Measurements from ENCODE around the gene PADI4. TPM values are rescaled to one million over a fixed set of nuclear protein-coding genes. Genes with fewer than 3 reads are reported as not detected.

Gene PADI4
- total RNA-seq, 1 experiment from 2014 or later, result not detected

DNA sequence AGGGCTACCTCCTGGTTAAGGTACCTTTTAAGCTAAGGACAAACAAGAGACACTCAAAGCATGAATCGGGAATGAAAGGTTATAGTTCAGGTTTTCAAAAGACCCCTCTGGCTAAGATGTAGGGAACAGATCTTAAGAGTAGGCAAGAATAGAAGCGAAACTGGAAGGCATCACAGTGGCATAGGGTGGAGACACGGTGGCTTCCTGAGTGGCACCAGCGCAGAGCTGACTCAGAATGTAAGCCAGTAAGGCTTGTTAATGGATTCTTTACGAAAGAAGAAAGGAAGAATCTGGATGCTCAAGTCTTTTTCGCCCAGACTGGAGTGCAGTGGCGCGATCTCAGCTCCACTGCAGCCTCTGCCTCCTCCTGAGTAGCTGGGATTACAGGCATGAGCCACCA, 85.2 kb downstream of the PADI4 start:
- intact Hi-C loops (cut with micrococcal nuclease; ENCODE audit: unreplicated experiment), result no loop called here

DNA sequence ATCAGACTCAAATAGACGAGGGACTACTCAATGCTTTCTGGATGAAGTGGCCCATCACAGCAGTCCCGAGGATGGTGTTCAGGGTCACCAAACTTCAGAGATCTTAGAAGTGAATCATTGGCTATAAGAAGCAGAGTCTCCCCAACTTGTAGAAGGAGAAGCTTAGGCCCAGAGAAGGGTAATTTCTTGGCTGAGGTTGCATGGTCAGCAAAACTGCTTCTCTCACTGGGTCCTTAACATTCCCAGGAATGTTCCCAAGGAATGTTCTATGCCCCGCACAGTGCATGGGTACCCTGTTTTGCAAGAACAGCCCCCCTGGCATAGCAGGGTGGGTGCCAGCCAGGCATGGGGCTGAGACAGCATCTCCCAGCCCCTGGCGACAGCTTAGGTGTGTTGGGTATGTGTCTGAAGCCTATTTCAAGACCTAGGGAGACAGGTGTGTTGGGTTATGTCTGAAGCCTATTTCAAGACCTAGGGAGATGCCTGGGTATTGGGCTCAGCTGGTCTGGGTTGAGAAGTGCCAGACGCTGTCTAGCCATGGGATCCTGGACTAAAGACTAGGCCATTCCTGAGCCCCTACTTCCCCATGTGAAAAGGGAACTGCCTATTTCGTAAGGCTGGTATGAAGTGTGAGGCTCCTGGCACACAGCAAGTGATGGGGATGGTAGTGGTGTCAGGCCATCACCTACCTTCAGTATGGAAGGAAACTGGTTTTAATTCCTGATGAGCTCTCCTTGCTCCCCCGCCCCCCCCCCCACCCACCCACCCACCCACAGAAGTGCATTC, 90.1 kb downstream of the PADI4 start:
- intact Hi-C loops (cut with micrococcal nuclease; ENCODE audit: unreplicated experiment), result no loop called here
- Mint-ChIP-seq H3K36me3 (ENCODE audit: insufficient read depth, unreplicated experiment) (no peaks in the 10 kb centered on the region), H3K9me3 (ENCODE audit: low read depth, unreplicated experiment) (no peaks in the 10 kb centered on the region), H3K27ac (ENCODE audit: unreplicated experiment) (no peak overlapping the region), H3K4me3 (ENCODE audit: low read depth, unreplicated experiment) (no peak overlapping the region), H3K27me3 (ENCODE audit: unreplicated experiment) (peaks cover 26% of the 10 kb centered on the region), H3K4me1 (ENCODE audit: low read depth, unreplicated experiment) (no peaks in the 10 kb centered on the region)
- BruUV-seq (replicated peaks), result no TSS peak
- CTCF ChIA-PET, result no interaction called here
- TF ChIP-seq, protein P1, sequence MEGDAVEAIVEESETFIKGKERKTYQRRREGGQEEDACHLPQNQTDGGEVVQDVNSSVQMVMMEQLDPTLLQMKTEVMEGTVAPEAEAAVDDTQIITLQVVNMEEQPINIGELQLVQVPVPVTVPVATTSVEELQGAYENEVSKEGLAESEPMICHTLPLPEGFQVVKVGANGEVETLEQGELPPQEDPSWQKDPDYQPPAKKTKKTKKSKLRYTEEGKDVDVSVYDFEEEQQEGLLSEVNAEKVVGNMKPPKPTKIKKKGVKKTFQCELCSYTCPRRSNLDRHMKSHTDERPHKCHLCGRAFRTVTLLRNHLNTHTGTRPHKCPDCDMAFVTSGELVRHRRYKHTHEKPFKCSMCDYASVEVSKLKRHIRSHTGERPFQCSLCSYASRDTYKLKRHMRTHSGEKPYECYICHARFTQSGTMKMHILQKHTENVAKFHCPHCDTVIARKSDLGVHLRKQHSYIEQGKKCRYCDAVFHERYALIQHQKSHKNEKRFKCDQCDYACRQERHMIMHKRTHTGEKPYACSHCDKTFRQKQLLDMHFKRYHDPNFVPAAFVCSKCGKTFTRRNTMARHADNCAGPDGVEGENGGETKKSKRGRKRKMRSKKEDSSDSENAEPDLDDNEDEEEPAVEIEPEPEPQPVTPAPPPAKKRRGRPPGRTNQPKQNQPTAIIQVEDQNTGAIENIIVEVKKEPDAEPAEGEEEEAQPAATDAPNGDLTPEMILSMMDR (IDR thresholded peaks at IDR 0.05; ENCODE audit: unreplicated experiment), result no peak
- DNase-seq, result no peak

More for the DNA sequence above, 85.2 kb downstream of the PADI4 start:
- Mint-ChIP-seq H3K27ac (ENCODE audit: unreplicated experiment) (no peak overlapping the region), H3K9me3 (ENCODE audit: low read depth, unreplicated experiment) (no peaks in the 10 kb centered on the region), H3K36me3 (ENCODE audit: insufficient read depth, unreplicated experiment) (no peaks in the 10 kb centered on the region), H3K4me3 (ENCODE audit: low read depth, unreplicated experiment) (no peak overlapping the region), H3K27me3 (ENCODE audit: unreplicated experiment) (peaks cover 70% of the 10 kb centered on the region), H3K4me1 (ENCODE audit: low read depth, unreplicated experiment) (no peaks in the 10 kb centered on the region)
- CTCF ChIA-PET, result interaction anchor here (0.7 kb wide), 1 partner anchor 25 kb away, joined by 3 read pairs; no protein-coding TSS in a partner anchor
- TF ChIP-seq, protein P1 (IDR thresholded peaks at IDR 0.05; ENCODE audit: unreplicated experiment), result no peak
- BruUV-seq (replicated peaks), result no TSS peak
- no peak for DNase-seq

DNA sequence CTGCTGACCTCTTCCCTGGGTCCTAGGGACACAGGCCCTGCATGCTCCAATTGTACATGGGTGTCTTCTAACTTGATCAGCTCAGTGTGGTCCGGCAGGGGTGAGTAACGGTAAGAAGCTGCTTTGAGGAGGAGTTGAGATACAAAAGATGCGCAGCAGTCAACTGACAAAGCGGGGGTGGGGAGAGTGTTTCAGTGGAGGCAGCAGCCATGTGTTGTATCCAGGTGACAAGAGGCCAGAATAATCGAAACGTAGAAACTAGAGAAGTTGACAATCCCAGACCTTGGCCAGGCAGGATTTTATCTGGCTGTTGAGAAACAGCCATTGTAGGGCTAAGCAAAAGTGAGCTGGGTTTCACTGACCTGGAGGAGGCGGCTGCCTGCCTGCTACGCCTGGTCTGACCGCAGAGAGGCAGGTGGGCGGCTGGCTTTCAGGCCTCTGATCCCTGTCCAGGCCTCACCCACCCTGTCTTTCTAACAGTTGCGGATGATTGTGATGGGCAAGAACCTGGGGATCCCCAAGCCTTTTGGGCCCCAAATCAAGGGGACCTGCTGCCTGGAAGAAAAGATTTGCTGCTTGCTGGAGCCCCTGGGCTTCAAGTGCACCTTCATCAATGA, 92.8 kb downstream of the PADI4 start:
- intact Hi-C loops (cut with micrococcal nuclease; ENCODE audit: unreplicated experiment), result loop anchor here (10.0 kb wide), 1 partner anchor 166 kb away; no protein-coding TSS in a partner anchor
- CTCF ChIA-PET, result interaction anchor here (0.7 kb wide), 1 partner anchor 155 kb away, joined by 4 read pairs; no protein-coding TSS in a partner anchor
- Mint-ChIP-seq H3K27me3 (ENCODE audit: unreplicated experiment) (no peaks in the 10 kb centered on the region), H3K4me3 (ENCODE audit: low read depth, unreplicated experiment) (no peak overlapping the region), H3K36me3 (ENCODE audit: insufficient read depth, unreplicated experiment) (peaks cover 15% of the 10 kb centered on the region), H3K9me3 (ENCODE audit: low read depth, unreplicated experiment) (no peaks in the 10 kb centered on the region), H3K27ac (ENCODE audit: unreplicated experiment) (no peak overlapping the region), H3K4me1 (ENCODE audit: low read depth, unreplicated experiment) (no peaks in the 10 kb centered on the region)
- no TSS peak for BruUV-seq (replicated peaks)
- TF ChIP-seq, protein P1 (IDR thresholded peaks at IDR 0.05; ENCODE audit: unreplicated experiment), result no peak
- DNase-seq, result no peak

DNA sequence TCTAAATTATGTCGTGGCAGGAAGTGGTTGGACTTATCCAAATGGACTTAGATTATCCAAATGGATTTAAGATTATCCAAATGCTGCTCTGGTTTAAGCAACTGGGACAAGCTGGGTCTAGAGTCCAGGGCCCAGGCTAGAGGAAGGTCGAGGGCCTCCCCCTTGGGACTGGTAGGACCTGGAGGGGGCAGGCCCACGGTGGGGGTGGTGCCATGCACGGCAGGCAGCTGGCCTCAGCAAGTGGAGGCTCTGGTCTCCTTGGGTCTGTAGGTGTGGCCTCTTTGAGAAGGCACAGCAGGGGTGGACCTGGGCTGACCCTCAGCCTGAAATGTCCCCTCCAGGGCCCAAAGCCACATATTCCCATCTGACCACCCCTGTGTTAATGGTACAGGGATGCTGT, 93.8 kb downstream of the PADI4 start:
- no peaks in the 10 kb centered on the region for H3K4me1 Mint-ChIP-seq (ENCODE audit: low read depth, unreplicated experiment)
- TF ChIP-seq, protein P1 (IDR thresholded peaks at IDR 0.05; ENCODE audit: unreplicated experiment), result no peak
- intact Hi-C loops (cut with micrococcal nuclease; ENCODE audit: unreplicated experiment), result loop anchor here (10.0 kb wide), 1 partner anchor 167 kb away; no protein-coding TSS in a partner anchor
- BruUV-seq (replicated peaks), result no TSS peak
- H3K27ac Mint-ChIP-seq (ENCODE audit: unreplicated experiment), result no peak overlapping the region
- no peaks in the 10 kb centered on the region for H3K9me3 Mint-ChIP-seq (ENCODE audit: low read depth, unreplicated experiment)
- H3K4me3 Mint-ChIP-seq (ENCODE audit: low read depth, unreplicated experiment), result no peak overlapping the region
- no peak for DNase-seq
- H3K36me3 Mint-ChIP-seq (ENCODE audit: insufficient read depth, unreplicated experiment), result peaks cover 18% of the 10 kb centered on the region
- CTCF ChIA-PET, result no interaction called here
- H3K27me3 Mint-ChIP-seq (ENCODE audit: unreplicated experiment), result no peaks in the 10 kb centered on the region
